NCI-H1930 (cell line): ENCODE measurements around the gene CDC73.
"Not testable (repeated sequence)": the region's sequence is repeated elsewhere in the genome, so short reads cannot be mapped to it uniquely, and the experiment has no call there.

Experiments
- DNase-seq, 2 experiments: peaks; one replicate each; lab custom pipeline; 2025; lab: John Stamatoyannopoulos, UW

The CDC73 gene

GRCh38 chr1:193181536-193181935 lies 59.7 kb downstream of the CDC73 start:
- no peak for DNase-seq

GRCh38 chr1:193181985-193182384 lies 60.2 kb downstream of the CDC73 start:
- DNase-seq, result no peak

- peak; percentile 12 to 44 for DNase-seq
Measured at GRCh38 chr1:193183019-193183627, 61.3 kb downstream of the CDC73 start.

- no peak for DNase-seq
Measured at GRCh38 chr1:193184776-193185175, 62.9 kb downstream of the CDC73 start.

- DNase-seq, result no peak
Measured at GRCh38 chr1:193185211-193185610, 63.4 kb downstream of the CDC73 start.

- peak; percentile 50 to 65 for DNase-seq
Measured at GRCh38 chr1:193185901-193186731, 64.3 kb downstream of the CDC73 start, which contains the start of gene B3GALT2. Gene B3GALT2 (minus strand): TSS chr1:193186613. CDS start chr1:193181562, 5,051 bp downstream.

GRCh38 chr1:193187114-193187513 lies 65.3 kb downstream of the CDC73 start:
- no peak for DNase-seq

GRCh38 chr1:193188915-193189314 lies 67.1 kb downstream of the CDC73 start:
- DNase-seq, result not testable (repeated sequence)

- DNase-seq, result no peak
Measured at GRCh38 chr1:193189442-193190095, 67.7 kb downstream of the CDC73 start.

GRCh38 chr1:193190096-193190744 lies 68.4 kb downstream of the CDC73 start:
- no peak for DNase-seq

GRCh38 chr1:193192586-193192985 lies 70.8 kb downstream of the CDC73 start:
- no peak for DNase-seq

- no peak for DNase-seq
Measured at GRCh38 chr1:193199940-193200339, 78.1 kb downstream of the CDC73 start.

- DNase-seq, result no peak
Measured at GRCh38 chr1:193201021-193201420, 79.2 kb downstream of the CDC73 start.

GRCh38 chr1:193210996-193211395 lies 89.2 kb downstream of the CDC73 start:
- no peak for DNase-seq

GRCh38 chr1:193211539-193211938 lies 89.7 kb downstream of the CDC73 start:
- no peak for DNase-seq

GRCh38 chr1:193212637-193213036 lies 90.8 kb downstream of the CDC73 start:
- no peak for DNase-seq

- no peak for DNase-seq
Measured at GRCh38 chr1:193213998-193214397, 92.2 kb downstream of the CDC73 start.

- no peak for DNase-seq
Measured at GRCh38 chr1:193216920-193217319, 95.1 kb downstream of the CDC73 start.

- DNase-seq, result no peak
Measured at GRCh38 chr1:193219391-193219790, 97.6 kb downstream of the CDC73 start.

- no peak for DNase-seq
Measured at GRCh38 chr1:193221651-193222050, 99.8 kb downstream of the CDC73 start.

- DNase-seq, result no peak
Measured at GRCh38 chr1:193222056-193222615, 100.3 kb downstream of the CDC73 start.

- no peak for DNase-seq
Measured at GRCh38 chr1:193229136-193229535, 107.3 kb downstream of the CDC73 start.
